Neural crest cell (in vitro differentiated cells): Measurements from ENCODE around the gene PRKN. TPM values are rescaled to one million over a fixed set of nuclear protein-coding genes. Genes with fewer than 3 reads are reported as not detected.

Source experiments
- DNase-seq: peaks from one replicate; pipeline ENCODE4 v3.0.0; 2021; ENCODE audit warnings: low read depth, mixed read lengths, low spot score
- H3K27ac Mint-ChIP-seq: one replicate; pipeline ENCODE4 v1.8.0; 2021; ENCODE audit warnings: mild to moderate bottlenecking, mixed read lengths; ENCODE audit not compliant: unreplicated experiment
- H3K27me3 Mint-ChIP-seq: 2 replicates; pipeline ENCODE4 v1.8.0; 2021; ENCODE audit warnings: low read depth, mild to moderate bottlenecking, mixed read lengths
- H3K36me3 Mint-ChIP-seq: 2 replicates; pipeline ENCODE4 v1.8.0; 2021; ENCODE audit warnings: low read depth, mild to moderate bottlenecking, mixed read lengths
- H3K4me1 Mint-ChIP-seq: 2 replicates; pipeline ENCODE4 v1.8.0; 2021; ENCODE audit warnings: mixed read lengths
- H3K4me3 Mint-ChIP-seq: one replicate; pipeline ENCODE4 v1.8.0; 2021; ENCODE audit warnings: mild to moderate bottlenecking, mixed read lengths
- H3K9me3 Mint-ChIP-seq: 2 replicates; pipeline ENCODE4 v1.8.0; 2021; ENCODE audit warnings: mixed read lengths
- CTCF ChIP-seq: fragments of 200-600 bp; sonication (generic); conservative IDR thresholded peaks from 2 replicates; pipeline ENCODE4 v1.5.0; 2021; ENCODE audit warnings: antibody characterized with exemption, mild to moderate bottlenecking
- total RNA-seq: library from RNA; stranded (reverse); gene quantifications from 2 replicates; pipeline ENCODE4 v1.2.1, GENCODE V29; 2021

Gene PRKN
- total RNA-seq, 1 donor from 2014 or later: 3.2 TPM

GRCh38 chr6:161949531-161949930 is 778.0 kb downstream of the PRKN start:
- Mint-ChIP-seq H3K27ac (peak overlapping the region; percentile 15), H3K9me3 (no peaks in the 10 kb centered on the region), H3K4me1 (no peaks in the 10 kb centered on the region), H3K36me3 (peaks cover 4% of the 10 kb centered on the region), H3K27me3 (no peaks in the 10 kb centered on the region), H3K4me3 (no peak overlapping the region)
- no peak for DNase-seq
- TF ChIP-seq CTCF: no peak

DNA sequence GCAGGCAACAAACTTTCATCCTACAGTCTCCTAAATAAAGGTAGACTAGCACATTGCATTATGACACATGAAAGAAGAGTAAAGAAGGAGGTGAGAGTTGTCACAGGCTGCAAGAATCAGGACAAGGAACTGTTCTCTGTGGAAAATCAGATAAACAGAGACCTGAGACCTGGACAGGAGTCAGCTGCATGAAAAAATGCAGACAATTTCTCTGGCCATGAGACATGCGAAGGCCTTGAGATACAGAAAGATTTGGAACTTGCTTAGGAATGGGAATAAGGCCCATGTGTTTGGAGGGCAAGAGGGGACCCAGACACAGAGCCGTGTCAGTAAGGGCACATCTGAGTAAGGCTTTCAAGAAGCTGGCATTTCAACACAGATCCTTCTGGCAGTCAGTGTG is 779.1 kb downstream of the PRKN start:
- DNase-seq: no peak
- no peak overlapping the region for H3K4me3 Mint-ChIP-seq
- H3K36me3 Mint-ChIP-seq: peaks cover 4% of the 10 kb centered on the region
- no peaks in the 10 kb centered on the region for H3K27me3 Mint-ChIP-seq
- H3K27ac Mint-ChIP-seq: no peak overlapping the region
- no peaks in the 10 kb centered on the region for H3K9me3 Mint-ChIP-seq
- H3K4me1 Mint-ChIP-seq: no peaks in the 10 kb centered on the region
- no peak for TF ChIP-seq CTCF

DNA sequence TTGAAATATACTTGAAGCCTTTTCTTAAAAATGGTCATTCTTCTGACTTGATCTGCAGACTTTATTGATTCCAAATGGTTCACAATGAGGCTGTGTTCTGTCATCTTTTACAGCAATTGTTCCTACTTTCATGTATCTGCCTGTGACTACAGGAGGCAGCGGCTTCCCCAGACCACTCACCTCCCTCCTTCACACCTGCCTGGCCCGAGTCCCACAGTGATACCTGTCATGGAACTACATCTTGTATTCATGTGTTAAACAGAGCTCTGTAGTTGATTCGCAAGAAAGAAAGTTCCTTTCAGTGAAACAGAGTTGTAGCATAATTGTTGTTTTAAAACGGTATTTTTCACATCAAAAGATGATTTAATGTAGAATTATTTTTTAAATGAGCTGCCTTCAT is 780.2 kb downstream of the PRKN start:
- no peaks in the 10 kb centered on the region for H3K4me1 Mint-ChIP-seq
- H3K9me3 Mint-ChIP-seq: no peaks in the 10 kb centered on the region
- no peaks in the 10 kb centered on the region for H3K27me3 Mint-ChIP-seq
- H3K27ac Mint-ChIP-seq: no peak overlapping the region
- TF ChIP-seq CTCF: no peak
- no peak for DNase-seq
- peaks cover 4% of the 10 kb centered on the region for H3K36me3 Mint-ChIP-seq
- H3K4me3 Mint-ChIP-seq: no peak overlapping the region

DNA sequence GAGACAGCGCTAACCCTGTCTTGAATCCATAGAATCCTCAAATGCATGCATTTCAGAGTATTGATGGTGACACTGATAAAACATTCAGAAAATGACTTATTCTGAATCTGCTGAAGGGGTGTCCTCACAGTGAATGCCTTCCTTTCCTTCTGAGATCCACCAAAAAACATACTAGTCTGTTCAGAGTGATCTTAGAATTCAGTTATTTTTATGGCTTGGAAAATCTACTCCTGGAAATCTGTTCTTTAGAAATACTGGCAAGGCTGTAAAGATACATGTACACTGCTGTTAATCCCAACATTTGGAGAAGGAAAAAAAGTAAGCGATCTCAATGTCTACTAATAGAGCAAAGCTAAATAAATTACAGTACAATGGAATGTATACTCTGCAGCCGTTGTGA is 781.1 kb downstream of the PRKN start:
- H3K27ac Mint-ChIP-seq: no peak overlapping the region
- no peak for DNase-seq
- H3K9me3 Mint-ChIP-seq: no peaks in the 10 kb centered on the region
- no peak for TF ChIP-seq CTCF
- H3K27me3 Mint-ChIP-seq: no peaks in the 10 kb centered on the region
- peaks cover 4% of the 10 kb centered on the region for H3K36me3 Mint-ChIP-seq
- no peak overlapping the region for H3K4me3 Mint-ChIP-seq
- H3K4me1 Mint-ChIP-seq: no peaks in the 10 kb centered on the region

DNA sequence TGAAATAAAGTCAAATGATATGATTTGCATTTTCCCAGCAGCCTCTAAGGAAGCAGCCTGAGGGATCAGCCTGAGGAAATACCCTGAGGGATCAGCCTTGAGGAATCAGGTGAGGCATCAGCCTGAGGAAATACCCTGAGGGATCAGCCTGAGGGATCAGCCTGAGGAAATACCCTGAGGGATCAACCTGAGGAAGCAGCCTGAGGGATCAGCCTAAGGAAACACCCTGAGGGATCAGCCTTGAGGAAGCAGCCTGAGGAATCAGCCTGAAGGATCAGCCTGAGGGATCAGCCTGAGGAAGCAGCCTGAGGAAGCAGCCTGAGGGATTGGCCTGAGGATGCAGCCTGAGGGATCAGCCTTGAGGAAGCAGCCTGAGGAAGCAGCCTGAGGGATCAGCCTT is 784.0 kb downstream of the PRKN start:
- no peak for TF ChIP-seq CTCF
- Mint-ChIP-seq H3K9me3 (no peaks in the 10 kb centered on the region), H3K27ac (no peak overlapping the region), H3K36me3 (no peaks in the 10 kb centered on the region), H3K27me3 (no peaks in the 10 kb centered on the region), H3K4me1 (no peaks in the 10 kb centered on the region), H3K4me3 (no peak overlapping the region)
- DNase-seq: no peak

- no peaks in the 10 kb centered on the region for H3K9me3 Mint-ChIP-seq
- no peak for TF ChIP-seq CTCF
- no peaks in the 10 kb centered on the region for H3K27me3 Mint-ChIP-seq
- H3K36me3 Mint-ChIP-seq: no peaks in the 10 kb centered on the region
- no peak for DNase-seq
- H3K27ac Mint-ChIP-seq: no peak overlapping the region
- H3K4me1 Mint-ChIP-seq: no peaks in the 10 kb centered on the region
- no peak overlapping the region for H3K4me3 Mint-ChIP-seq
Measured at GRCh38 chr6:161941565-161941964, 786.0 kb downstream of the PRKN start.
